ENCODE results near the gene RTL9. TPM values are rescaled to one million over a fixed set of nuclear protein-coding genes. Genes with fewer than 3 reads are reported as not detected.

Gene RTL9
- total and polyA plus RNA-seq, 9 of the 15 experiments (the other 6 are each of a cell fraction or from before 2014, with no cell fraction given) = 0.04 to 0.35 (median 0.13) TPM; not detected in 1

GRCh38 chrX:110374559-110374958, 15.9 kb downstream of the RTL9 start (continued):
- TF ChIP-seq MLLT1 (IDR thresholded peaks at IDR 0.05) (no peak), ZNF780A (CRISPR knock-in tag; IDR thresholded peaks at IDR 0.05) (no peak), RBM39 (optimal IDR thresholded peaks at IDR 0.05; ENCODE audit: low read depth, low read length) (no peak), ZBTB2 (IDR thresholded peaks at IDR 0.05) (0 out of 2 replicates have a peak, but pooled peaks have one; percentile 20), EP400 (IDR thresholded peaks at IDR 0.05) (peak; percentile 25; the same call in 1 of the 2 replicates), TFAP4 (CRISPR knock-in tag; IDR thresholded peaks at IDR 0.05; ENCODE audit: borderline replicate concordance) (no peak), CHD1 (IDR thresholded peaks at IDR 0.05; ENCODE audit: low read length) (no peak), CEBPG (CRISPR knock-in tag; IDR thresholded peaks at IDR 0.05) (no peak), CEBPG (tag; conservative IDR thresholded peaks at IDR 0.05 in 1 of 2, IDR thresholded peaks at IDR 0.05 in 1 of 2) (no peak), MBD2 (IDR thresholded peaks at IDR 0.05; ENCODE audit: borderline replicate concordance, low read depth) (0 out of 2 replicates have a peak, but pooled peaks have one; percentile 32), ZNF707 (CRISPR knock-in tag; conservative IDR thresholded peaks at IDR 0.05) (no peak), HNRNPLL (IDR thresholded peaks at IDR 0.05; ENCODE audit: low read depth, low read length, poor library complexity, severe bottlenecking) (no peak), ERF (CRISPR knock-in tag; IDR thresholded peaks at IDR 0.05) (no peak), FIP1L1 (IDR thresholded peaks at IDR 0.05; ENCODE audit: low read depth, low read length, poor library complexity, severe bottlenecking) (no peak), EP300 (IDR thresholded peaks at IDR 0.05; ENCODE audit: low read length) (peak; percentile 65; the same call in 1 of the 2 replicates), BRD9 (IDR thresholded peaks at IDR 0.05; ENCODE audit: low read depth, partially characterized antibody) (no peak), LCOR (CRISPR knock-in tag; IDR thresholded peaks at IDR 0.05) (no peak), TRIM24 (IDR thresholded peaks at IDR 0.05) (peak in 1 of 2 experiments; percentile 40; a peak in 1 of 4 replicates), CLOCK (CRISPR knock-in tag; IDR thresholded peaks at IDR 0.05; ENCODE audit: borderline replicate concordance) (no peak)

All from K562 (cell line).